NCI-H446 (cell line): ENCODE data around the gene ACTR8.

ENCODE experiments used
- DNase-seq, 2 experiments: peaks; one replicate each; lab custom pipeline; 2025; lab: John Stamatoyannopoulos, UW

The ACTR8 gene

DNA sequence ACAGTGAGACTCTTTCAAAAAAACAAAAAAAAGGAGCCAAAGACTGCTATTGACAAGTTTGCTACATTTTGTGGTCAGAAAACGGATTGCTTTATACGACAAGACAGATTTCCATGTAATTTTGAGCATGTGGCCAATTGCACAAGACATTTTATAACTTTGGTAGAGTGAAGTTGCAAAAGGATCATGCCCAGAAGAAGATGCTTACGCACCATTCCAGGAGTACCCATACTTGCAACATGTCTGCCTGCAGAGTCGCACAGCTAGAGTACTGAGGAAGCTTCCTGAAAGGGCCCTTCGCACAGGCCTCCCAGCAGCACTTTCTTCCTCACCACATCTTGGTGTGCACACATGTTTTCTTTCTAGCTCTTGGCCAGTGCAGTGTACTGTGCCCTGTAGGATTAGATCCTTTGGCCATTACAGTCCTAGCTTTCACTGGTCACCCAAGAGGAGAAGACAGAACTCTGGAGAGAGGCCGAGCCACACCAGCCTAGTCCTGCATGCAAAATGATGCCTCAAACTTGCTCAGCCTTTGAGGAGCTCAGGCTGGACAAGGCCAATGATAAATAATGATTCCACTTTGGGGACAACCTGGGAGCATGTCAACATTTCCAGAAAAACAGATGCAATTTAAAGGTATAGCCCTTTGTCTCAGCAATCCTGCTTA, 47.4 kb downstream of the ACTR8 start:
- no peak for DNase-seq

GRCh38 chr3:53833700-53834099, 48.3 kb downstream of the ACTR8 start:
- no peak for DNase-seq

GRCh38 chr3:53833053-53833645, 48.8 kb downstream of the ACTR8 start:
- DNase-seq, result no peak

- no peak for DNase-seq
Measured at GRCh38 chr3:53830944-53831343, 51.0 kb downstream of the ACTR8 start.

- no peak for DNase-seq
Measured at GRCh38 chr3:53829605-53830004, 52.3 kb downstream of the ACTR8 start.

DNA sequence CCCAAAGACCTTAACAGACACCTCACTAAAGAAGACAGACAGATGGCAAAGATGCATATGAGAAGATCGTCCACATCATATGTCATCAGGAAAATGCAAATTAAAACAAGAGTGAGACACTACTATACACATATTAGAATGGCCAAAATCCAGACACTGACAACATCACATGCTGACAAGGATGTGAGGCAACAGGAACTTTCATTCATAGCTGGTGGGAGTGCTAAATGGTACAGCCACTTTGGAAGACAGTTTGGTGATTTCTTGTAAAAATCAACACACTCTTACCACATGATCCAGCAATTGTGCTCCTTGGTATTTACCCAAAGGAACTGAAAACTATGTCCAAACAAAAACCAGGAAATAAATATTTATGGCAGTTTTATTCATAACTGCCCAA, 53.4 kb downstream of the ACTR8 start:
- no peak for DNase-seq

DNA sequence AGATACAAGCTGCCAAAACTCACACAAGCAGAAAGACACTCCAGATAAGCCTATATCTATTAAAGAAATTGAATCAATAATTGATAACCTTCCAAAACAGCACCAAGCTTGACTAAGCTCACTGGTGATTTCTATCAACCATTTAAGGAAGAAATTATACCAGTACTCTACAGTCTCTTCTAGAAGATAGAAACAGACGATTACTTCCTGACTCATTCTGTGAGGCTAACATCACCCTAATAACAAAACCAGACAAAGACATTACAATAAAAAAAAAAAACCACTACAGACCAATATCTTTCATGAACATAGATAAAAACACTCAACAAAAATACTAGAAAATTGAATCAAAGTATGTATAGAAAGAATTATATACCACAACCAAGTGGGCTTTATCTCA, 55.9 kb downstream of the ACTR8 start:
- no peak for DNase-seq

- DNase-seq, result no peak
Measured at GRCh38 chr3:53824795-53825194, 57.2 kb downstream of the ACTR8 start.

DNA sequence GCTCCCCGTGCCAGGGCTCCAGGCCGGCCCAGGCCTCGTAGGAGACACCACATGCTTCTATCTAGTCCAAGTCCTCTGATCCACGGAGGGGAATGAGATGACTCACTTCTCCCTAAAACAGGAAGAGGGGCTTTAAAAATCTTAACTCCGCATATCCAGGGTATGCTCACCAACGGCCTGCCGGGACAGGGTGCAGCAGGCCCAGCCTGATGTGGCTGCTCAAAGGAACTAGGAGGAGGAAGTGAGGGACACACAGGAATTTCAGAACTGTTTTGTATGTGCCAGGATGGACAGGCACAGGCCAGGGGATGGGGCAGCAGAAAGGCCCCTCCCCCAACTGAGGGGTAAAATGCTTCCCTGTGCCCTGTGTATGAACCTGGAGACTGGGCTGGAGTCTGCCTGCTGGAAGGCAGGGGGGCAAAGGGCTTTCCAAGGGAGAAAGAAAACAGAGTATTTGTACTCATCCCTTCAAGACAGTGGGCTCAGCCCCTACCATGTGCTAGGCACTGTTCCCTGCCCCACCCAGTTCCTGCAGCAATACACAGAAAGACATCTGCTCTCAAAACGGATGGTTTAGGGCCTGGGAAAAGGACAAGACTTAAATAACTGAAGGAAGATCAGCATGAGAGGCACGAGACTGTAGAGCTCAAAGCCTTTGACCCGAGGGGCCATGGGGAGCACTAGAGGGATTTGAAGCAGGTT, 57.8 kb downstream of the ACTR8 start:
- DNase-seq, result no peak

DNA sequence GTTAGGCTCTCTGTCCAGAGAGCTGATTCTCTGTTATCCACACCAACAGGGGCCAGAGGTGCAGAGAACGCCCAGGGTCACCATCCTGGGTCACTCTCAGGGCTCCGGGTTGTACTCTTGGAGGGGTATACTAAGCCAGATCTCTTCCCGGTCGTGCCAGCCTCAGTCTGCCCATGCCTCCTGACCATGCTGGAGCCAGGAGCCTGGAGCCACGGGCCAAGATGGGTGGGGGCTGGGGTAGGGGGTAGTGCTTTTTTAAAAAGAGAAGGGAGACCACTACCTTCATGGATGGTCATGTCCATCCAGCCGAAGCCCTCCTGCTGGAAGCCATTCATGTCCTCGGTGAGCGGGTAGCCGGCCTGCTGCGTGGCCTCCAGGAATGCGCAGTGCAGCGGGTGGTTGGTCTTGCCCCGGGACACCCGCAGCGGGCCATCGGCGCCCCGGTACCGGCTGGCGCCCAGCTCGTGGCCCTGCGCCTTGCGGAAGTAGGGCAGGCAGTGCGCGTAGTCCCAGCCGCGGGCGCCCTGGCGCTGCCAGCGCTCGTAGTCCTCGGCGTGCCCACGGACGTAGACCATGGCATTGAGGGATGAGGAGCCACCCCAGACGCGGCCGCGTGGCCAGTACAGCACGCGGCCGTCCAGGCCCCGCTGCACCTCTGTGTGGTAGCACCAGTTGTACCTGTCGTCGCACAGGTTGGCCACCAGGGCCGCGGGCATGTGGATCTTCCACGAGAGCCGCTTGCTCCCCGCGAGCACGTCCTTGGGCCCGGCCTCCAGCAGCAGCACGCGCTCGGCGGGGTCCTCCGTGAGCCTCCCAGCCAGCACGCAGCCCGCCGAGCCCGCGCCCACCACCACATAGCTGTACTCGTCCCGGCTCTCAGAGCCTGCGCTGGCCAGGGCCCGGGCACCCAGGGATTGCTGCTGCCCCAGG, 58.7 kb downstream of the ACTR8 start:
- DNase-seq, result no peak

DNA sequence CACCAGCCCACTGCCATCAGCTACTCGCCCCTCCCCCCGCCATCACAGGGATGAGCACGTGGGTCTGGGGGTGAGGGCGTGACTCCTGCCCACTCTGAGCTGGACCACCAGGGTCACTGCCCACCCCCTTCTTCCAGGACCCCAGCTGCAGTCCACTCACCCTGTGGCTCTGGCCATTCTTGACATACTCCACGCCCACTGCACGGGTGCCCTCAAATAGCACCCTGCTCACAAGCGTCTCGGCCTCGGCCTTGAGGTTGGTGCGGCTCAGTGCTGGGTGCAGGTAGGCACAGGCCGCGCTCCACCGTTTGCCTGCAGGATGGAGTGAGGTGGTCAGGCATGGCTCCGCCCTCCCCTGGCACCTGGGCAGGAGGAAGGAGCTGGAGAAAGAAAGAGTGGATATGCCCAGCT, 59.6 kb downstream of the ACTR8 start:
- DNase-seq, result no peak

GRCh38 chr3:53821631-53822121, 60.3 kb downstream of the ACTR8 start:
- no peak for DNase-seq

DNA sequence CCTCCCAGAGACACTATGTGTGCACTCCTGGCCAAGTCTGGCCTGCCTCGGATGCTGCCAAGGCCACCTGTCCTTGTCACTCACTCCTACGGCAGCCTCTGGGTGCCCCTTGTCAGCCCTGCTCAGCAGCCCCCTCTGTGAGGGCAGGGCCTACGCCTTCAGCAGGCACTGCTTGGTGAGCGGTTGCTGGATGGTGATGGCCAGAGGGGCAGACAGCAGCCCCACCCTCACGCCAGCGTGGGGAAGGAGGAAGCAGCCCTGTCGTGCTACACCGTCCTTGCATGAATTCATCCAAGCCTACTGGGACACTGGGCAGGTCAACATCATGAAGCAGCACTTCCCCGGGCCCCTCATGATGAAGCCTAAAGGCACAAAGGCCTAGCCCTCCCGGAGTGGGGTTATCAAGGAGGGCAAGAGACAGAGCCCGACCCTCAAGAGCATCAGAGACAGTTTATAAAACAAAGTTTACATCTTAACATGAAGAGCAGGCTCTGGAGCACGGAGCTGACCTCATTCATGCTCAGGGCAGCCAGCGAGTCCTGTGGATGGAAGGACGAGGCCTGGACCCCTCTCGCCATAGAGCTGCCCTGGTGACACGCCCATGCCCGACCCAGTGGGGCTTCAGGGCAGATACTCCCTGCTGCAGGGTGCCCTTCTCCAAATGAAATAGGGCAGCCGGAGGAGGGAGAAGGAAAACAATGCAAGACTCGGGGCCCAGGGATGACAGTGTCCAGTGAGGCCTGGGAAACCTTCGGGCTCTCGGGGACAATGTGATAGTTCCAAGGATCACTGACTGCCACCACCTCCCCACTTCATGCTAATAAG, 61.0 kb downstream of the ACTR8 start:
- DNase-seq, result no peak

DNA sequence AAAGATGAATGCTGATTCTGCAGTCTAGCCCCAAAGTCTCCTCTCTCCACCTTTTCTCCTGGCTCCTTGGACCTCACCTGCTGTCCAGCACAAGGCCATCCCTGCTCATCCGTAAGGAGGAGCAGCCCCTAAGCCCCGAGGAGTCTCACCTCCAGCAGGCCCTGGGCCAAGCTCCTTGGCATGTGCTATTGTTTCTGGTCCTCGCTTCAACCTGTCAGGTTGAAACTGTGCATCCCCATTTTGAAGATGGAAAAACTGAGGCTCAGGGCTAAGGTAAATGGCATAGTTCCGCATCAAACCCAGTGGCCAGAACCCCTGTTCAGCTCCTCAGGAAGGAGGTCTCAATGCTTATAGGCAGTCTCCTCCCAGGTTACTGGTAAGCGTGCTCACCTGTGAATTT, 61.9 kb downstream of the ACTR8 start:
- no peak for DNase-seq

DNA sequence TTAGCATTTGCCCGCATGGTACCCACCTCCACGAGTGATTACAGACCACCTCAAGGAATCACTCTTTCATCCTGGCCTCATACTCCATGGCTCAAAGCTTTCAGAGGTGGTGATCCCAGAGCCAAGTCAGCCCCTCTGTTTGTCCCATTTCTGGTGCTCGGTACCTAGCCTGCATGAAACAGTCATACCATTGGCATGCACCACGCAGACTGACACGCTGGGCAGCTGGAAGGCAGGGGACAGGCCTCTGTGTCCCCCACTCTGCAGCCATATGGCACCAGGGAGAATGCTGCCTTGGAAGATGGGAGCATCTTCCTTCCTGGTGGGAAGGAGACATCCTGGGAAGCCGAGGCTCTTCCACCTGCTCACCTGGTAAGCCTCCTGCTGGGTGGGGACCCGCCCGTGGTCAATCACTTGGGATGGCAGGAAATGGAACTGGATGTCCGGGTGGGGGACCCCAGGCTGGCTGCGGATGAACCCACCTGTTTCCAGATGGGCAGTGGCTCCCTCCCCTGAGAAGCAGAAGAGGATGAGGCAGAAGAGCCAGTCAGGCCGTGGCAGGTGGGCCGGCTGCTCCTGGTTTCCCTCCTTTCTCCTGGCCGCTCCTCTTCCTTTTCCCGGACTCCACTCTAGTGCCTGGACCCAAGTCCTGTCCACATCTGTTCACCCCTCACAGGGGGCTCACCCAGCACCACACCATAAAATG, 62.6 kb downstream of the ACTR8 start:
- DNase-seq, result no peak

DNA sequence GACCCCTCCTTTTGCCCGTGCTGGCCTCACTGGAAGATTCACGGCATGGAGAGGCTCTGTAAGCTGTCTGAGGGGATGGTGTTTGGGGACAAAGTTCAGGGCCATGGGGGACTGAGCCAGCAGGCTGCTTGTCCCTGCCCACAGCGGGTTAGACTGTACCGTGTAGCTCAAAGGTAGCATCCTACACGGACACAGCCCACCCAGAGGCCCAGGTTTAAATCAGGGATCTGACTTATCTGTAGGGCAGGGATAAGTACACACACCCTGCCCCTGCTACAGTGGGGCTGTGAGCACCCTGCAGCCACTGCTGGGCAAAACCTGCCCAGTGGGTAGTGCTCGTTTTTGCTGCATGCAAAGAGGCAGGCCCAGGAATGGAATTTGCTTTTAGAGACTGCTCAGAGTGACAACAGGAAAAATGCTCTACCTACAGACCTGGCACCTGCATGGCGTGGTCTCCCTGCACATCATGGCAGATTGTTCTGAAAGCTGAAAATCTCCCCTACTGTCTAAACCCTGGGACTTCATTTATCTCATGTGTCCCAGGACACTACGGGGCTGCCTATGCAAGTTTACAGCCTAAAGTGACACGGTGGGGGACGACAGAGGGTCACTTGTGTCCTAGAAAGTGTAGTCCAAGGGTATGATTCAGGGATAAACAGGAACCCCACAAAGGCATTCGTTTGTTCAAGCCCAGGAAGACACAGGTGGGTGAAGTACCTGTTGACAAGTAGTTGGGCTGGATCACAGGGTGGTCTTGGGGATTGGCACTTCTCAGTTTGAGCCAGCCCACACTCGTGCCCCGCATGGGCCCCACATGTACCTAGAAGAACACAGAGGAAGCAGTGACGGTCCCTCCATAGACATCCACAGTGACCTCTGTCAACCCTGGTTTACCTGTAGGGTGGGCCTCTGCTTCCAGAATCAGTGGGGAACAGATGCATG, 63.5 kb downstream of the ACTR8 start:
- DNase-seq, result no peak

DNA sequence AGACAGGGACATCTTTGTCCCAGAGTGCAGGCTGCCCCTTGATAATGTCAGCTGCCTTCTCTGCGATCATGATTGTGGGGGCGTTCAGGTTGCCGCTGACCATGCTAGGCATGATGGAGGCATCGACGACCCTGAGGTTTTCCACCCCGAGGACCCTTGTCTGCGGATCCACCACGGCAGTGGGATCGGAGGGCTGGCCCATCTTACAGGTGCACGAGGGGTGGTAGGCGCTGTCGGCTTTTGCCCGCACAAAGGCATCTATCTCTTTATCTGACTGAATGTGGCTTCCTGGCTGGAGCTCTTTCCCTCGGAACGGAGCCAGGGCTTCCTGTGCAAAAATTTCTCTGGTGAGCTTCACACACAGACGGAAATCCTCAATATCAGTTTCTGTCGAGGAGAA, 64.1 kb downstream of the ACTR8 start:
- no peak for DNase-seq

- DNase-seq, result no peak
Measured at GRCh38 chr3:53817211-53817610, 64.7 kb downstream of the ACTR8 start.
